Erythroblast (primary cell): ENCODE results near the gene LIN54.

Experiments
- GATA1 ChIP-seq: IDR thresholded peaks from 2 replicates; pipeline ENCODE4 v1.6.1; 2011; ENCODE audit warnings: low read depth, mild to moderate bottlenecking, control low read depth, low read length, moderate library complexity
- POLR2A ChIP-seq: IDR thresholded peaks from 2 replicates; pipeline ENCODE4 v1.6.1; 2011; ENCODE audit warnings: mild to moderate bottlenecking, low read length

DNA sequence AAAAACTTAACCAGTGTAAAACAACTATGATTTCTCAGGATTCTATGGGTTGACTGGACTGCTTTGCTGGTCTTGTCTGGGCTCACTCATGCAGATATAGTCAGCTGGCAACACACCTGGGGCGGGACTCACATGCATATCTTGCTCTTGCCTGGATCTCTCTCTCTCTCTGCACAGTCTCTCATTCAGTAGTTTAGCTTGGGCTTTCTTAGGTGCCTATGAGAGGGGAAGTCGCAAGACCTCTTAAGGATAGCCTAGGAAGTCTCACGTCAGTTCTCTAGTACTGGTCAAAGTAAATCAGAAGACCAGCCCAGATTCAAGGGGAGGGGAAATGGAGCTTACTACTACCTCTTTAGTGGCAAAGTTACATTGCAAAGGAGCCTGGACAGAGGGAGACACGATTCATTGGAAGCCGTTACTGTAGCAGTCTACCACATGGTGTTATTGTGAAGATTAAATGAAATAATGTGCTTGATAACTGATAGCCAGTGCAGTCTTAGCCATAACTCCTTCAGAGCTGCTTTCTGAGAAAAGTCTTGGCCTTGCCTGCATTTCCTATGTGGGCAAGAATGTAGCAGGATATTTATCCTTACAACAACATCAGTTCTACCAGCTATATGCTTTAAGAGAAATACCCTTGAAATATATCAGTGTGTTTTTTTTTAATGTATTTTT, 26.5 kb upstream of the LIN54 start:
- TF ChIP-seq POLR2A, result no peak
- no peak for TF ChIP-seq GATA1
